ENCODE results near the gene SEMA3C. TPM values are rescaled to one million over a fixed set of nuclear protein-coding genes. Genes with fewer than 3 reads are reported as not detected.

SEMA3C gene
- total and polyA plus RNA-seq, 2 donors (not counting 3 experiments of a cell fraction or from before 2014, with no cell fraction given): 0.01 to 0.09 TPM

DNA sequence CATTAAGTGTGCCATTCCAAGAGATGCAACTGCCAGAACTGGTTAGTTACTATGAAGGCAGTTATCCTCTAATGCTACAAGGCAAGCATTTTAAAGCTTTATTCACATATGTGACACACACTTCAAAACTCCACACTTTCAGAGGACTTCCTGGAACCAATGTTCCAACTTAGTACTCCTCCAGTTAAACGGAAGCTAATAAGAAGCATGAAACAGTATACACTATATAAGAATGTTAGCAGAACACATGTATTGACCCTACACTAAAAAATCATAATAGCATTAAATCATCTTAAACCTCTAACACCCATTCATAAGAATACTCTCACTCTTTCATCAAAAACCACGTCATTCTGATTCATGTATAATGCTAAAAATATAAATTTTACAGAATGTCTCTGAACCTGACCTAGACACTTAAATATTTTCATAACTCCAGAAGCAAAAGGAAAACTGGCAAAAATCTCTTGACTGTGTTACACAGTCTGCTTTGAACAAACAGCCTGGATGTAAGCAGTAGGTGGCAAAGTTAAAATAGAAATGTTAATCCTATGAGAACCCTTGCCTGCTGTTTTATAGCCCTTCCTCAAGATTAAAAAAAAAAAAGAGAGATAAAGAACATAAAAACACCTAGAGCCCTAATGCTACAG is 135.0 kb downstream of the SEMA3C start:
- Histone ChIP-seq H3K4me2 (ENCODE audit: insufficient read depth, low read length) (no peak overlapping the region), H3K27ac (ENCODE audit: insufficient read depth, low read depth, low read length) (no peak overlapping the region), H3K27me3 (ENCODE audit: control insufficient read depth in 2 of 2, insufficient read depth in 2 of 2, low read length in 2 of 2) (no peaks in the 10 kb centered on the region), H3K4me1 (ENCODE audit: control insufficient read depth, extremely low read depth, insufficient read depth, low read length) (no peaks in the 10 kb centered on the region), H3K79me2 (ENCODE audit: control insufficient read depth, insufficient read depth, low read length) (no peaks in the 10 kb centered on the region), H4K20me1 (replicated peaks; ENCODE audit: control insufficient read depth, extremely low read depth, insufficient read depth, low read length) (no peaks in the 10 kb centered on the region), H3K9me3 (replicated peaks; ENCODE audit: control insufficient read depth, insufficient read depth, low read length) (no peaks in the 10 kb centered on the region), H3K9ac (replicated peaks; ENCODE audit: extremely low read depth, insufficient read depth, low read length) (no peak overlapping the region), H3K36me3 (ENCODE audit: control insufficient read depth in 2 of 2, extremely low read depth in 1 of 2, insufficient read depth in 2 of 2, low read length in 2 of 2) (no peaks in the 10 kb centered on the region), H3K4me3 (replicated peaks in 1 of 3; ENCODE audit: insufficient read depth in 1 of 3, low read depth in 1 of 3, low read length in 3 of 3) (no peak overlapping the region), H2AFZ (ENCODE audit: low read depth, low read length) (no peak overlapping the region), H3K9me1 (replicated peaks; ENCODE audit: control insufficient read depth, extremely low read depth, insufficient read depth, low read length) (no peaks in the 10 kb centered on the region)
- no peak for FAIRE-seq
- BruUV-seq (replicated peaks): no TSS peak
- DNase-seq (ENCODE audit: low read depth, low spot score): no peak
- CTCF ChIA-PET: interaction anchor here (1.3 kb wide), 1 partner anchor 13 kb away, joined by 4 read pairs; no protein-coding TSS in a partner anchor
- no peak for TF ChIP-seq POLR2A (IDR thresholded peaks at IDR 0.05; ENCODE audit: low read depth, low read length)
- no peak for TF ChIP-seq JUN (IDR thresholded peaks at IDR 0.05; ENCODE audit: borderline replicate concordance, insufficient read depth, insufficient read length, low read depth)
- no peak for TF ChIP-seq EZH2 (IDR thresholded peaks at IDR 0.05; ENCODE audit: borderline replicate concordance, low read depth, low read length, severe bottlenecking)
- dilution Hi-C loops (cut with MboI; ENCODE audit: extremely low pct_ligation_motif_present, low sequenced_read_pairs): no loop called here
- intact Hi-C loops (cut with micrococcal nuclease): no loop called here
- POLR2A ChIA-PET: no interaction called here

DNA sequence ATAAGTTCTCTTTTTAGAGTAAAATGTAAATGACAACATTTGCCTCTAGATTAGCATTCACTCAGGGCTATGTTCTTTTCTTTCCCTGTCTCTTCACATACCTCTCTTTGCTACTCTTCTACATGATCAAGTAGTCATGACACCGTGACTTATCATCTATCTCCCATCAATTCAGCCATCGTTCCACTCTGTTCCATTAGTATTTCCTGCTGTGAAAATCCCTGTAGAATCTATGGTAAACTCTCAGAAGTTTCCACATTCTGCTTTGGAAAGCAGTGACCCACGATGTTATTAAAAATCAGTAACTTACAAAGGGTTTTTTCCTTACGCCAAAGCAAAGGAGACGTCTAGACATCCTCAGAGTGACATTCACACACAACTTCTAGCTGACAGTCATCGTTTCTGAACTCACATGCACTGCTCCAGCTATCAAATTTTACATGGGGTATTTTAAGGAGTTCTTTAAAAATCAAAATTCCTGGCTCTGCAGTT is 135.6 kb downstream of the SEMA3C start:
- H3K4me2 ChIP-seq (ENCODE audit: insufficient read depth, low read length): no peak overlapping the region
- no peaks in the 10 kb centered on the region for H3K4me1 ChIP-seq (ENCODE audit: control insufficient read depth, extremely low read depth, insufficient read depth, low read length)
- H3K9me3 ChIP-seq (replicated peaks; ENCODE audit: control insufficient read depth, insufficient read depth, low read length): no peaks in the 10 kb centered on the region
- no peaks in the 10 kb centered on the region for H3K27me3 ChIP-seq (ENCODE audit: control insufficient read depth in 2 of 2, insufficient read depth in 2 of 2, low read length in 2 of 2)
- intact Hi-C loops (cut with micrococcal nuclease): no loop called here
- no TSS peak for BruUV-seq (replicated peaks)
- dilution Hi-C loops (cut with MboI; ENCODE audit: extremely low pct_ligation_motif_present, low sequenced_read_pairs): no loop called here
- TF ChIP-seq JUN (IDR thresholded peaks at IDR 0.05; ENCODE audit: borderline replicate concordance, insufficient read depth, insufficient read length, low read depth): no peak
- TF ChIP-seq MYC (IDR thresholded peaks at IDR 0.05; ENCODE audit: low read depth, low read length): no peak
- TF ChIP-seq FOS (IDR thresholded peaks at IDR 0.05; ENCODE audit: borderline replicate concordance, insufficient read depth, low read length): no peak
- TF ChIP-seq GATA2 (IDR thresholded peaks at IDR 0.05; ENCODE audit: insufficient read depth, insufficient read length, low read depth, low read length): no peak
- TF ChIP-seq, protein P1, sequence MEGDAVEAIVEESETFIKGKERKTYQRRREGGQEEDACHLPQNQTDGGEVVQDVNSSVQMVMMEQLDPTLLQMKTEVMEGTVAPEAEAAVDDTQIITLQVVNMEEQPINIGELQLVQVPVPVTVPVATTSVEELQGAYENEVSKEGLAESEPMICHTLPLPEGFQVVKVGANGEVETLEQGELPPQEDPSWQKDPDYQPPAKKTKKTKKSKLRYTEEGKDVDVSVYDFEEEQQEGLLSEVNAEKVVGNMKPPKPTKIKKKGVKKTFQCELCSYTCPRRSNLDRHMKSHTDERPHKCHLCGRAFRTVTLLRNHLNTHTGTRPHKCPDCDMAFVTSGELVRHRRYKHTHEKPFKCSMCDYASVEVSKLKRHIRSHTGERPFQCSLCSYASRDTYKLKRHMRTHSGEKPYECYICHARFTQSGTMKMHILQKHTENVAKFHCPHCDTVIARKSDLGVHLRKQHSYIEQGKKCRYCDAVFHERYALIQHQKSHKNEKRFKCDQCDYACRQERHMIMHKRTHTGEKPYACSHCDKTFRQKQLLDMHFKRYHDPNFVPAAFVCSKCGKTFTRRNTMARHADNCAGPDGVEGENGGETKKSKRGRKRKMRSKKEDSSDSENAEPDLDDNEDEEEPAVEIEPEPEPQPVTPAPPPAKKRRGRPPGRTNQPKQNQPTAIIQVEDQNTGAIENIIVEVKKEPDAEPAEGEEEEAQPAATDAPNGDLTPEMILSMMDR (IDR thresholded peaks at IDR 0.05; ENCODE audit: extremely low read depth in 1 of 2, insufficient read depth in 1 of 2, low read depth in 1 of 2, low read length in 2 of 2): no peak
- TF ChIP-seq POLR2AphosphoS5 (IDR thresholded peaks at IDR 0.05; ENCODE audit: insufficient read depth, low read depth, low read length): no peak
- no peak for TF ChIP-seq POLR2A (IDR thresholded peaks at IDR 0.05; ENCODE audit: low read depth, low read length)
- TF ChIP-seq EZH2 (IDR thresholded peaks at IDR 0.05; ENCODE audit: borderline replicate concordance, low read depth, low read length, severe bottlenecking): no peak
- TF ChIP-seq, protein P2, sequence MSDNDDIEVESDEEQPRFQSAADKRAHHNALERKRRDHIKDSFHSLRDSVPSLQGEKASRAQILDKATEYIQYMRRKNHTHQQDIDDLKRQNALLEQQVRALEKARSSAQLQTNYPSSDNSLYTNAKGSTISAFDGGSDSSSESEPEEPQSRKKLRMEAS (IDR thresholded peaks at IDR 0.05; ENCODE audit: insufficient read depth, insufficient read length): no peak
- ChIA-PET CTCF (interaction anchor here (1.3 kb wide), 1 partner anchor 13 kb away, joined by 4 read pairs; no protein-coding TSS in a partner anchor), POLR2A (no interaction called here)
- H3K9me1 ChIP-seq (replicated peaks; ENCODE audit: control insufficient read depth, extremely low read depth, insufficient read depth, low read length): no peaks in the 10 kb centered on the region
- FAIRE-seq (no peak), DNase-seq (ENCODE audit: low read depth, low spot score) (no peak)
- H3K4me3 ChIP-seq (replicated peaks in 1 of 3; ENCODE audit: insufficient read depth in 1 of 3, low read depth in 1 of 3, low read length in 3 of 3): no peak overlapping the region
- no peaks in the 10 kb centered on the region for H3K79me2 ChIP-seq (ENCODE audit: control insufficient read depth, insufficient read depth, low read length)
- H3K9ac ChIP-seq (replicated peaks; ENCODE audit: extremely low read depth, insufficient read depth, low read length): no peak overlapping the region
- no peaks in the 10 kb centered on the region for H4K20me1 ChIP-seq (replicated peaks; ENCODE audit: control insufficient read depth, extremely low read depth, insufficient read depth, low read length)
- no peak overlapping the region for H3K27ac ChIP-seq (ENCODE audit: insufficient read depth, low read depth, low read length)
- H2AFZ ChIP-seq (ENCODE audit: low read depth, low read length): no peak overlapping the region
- H3K36me3 ChIP-seq (ENCODE audit: control insufficient read depth in 2 of 2, extremely low read depth in 1 of 2, insufficient read depth in 2 of 2, low read length in 2 of 2): no peaks in the 10 kb centered on the region
